Transverse colon (tissue), 4 donors: ENCODE measurements around the gene STK4. TPM values are rescaled to one million over a fixed set of nuclear protein-coding genes. Genes with fewer than 3 reads are reported as not detected.

ENCODE experiments used
- DNase-seq: peaks from one replicate; pipeline ENCODE4 v3.0.0-alpha.2; 2019
- H3K27ac ChIP-seq, 4 donors: fragments of 200-600 bp; sonication (generic); 2 replicates each; pipeline ENCODE4 v1.5.1; 2016 to 2018; ENCODE audit warnings: inconsistent platforms in 4 of 4
- H3K27me3 ChIP-seq: fragments of 200-600 bp; sonication (generic); 2 replicates; pipeline ENCODE4 v1.5.1; 2017; ENCODE audit warnings: inconsistent platforms
- H3K36me3 ChIP-seq, 4 donors: fragments of 200-600 bp; sonication (generic); 2 replicates each; pipeline ENCODE4 v1.5.1; 2017 to 2019; ENCODE audit warnings: inconsistent platforms in 4 of 4
- H3K4me1 ChIP-seq, 4 donors: fragments of 200-600 bp; sonication (generic); 2 replicates each; pipeline ENCODE4 v1.5.1; 2017 to 2020; ENCODE audit warnings: inconsistent platforms in 4 of 4
- H3K4me3 ChIP-seq, 4 donors: fragments of 200-600 bp; sonication (generic); 1 replicate in 1 of 4; 2 replicates in 3 of 4; pipeline versions ENCODE4 v1.5.1 to v1.6.1; 2017 to 2019; ENCODE audit warnings: inconsistent platforms in 4 of 4
- H3K9me3 ChIP-seq, 2 donors: fragments of 200-600 bp; sonication (generic); 2 replicates each; pipeline ENCODE4 v1.5.1; 2017 to 2019; ENCODE audit warnings: inconsistent platforms in 2 of 2
- EP300 ChIP-seq: sonication (generic); formaldehyde crosslinking; IDR thresholded peaks from one replicate; pipeline ENCODE4 v1.6.1; 2017; ENCODE audit warnings: antibody characterized with exemption, low read depth
- POLR2A ChIP-seq: fragments of 450-650 bp; IDR thresholded peaks from one replicate; pipeline ENCODE4 v1.6.1; 2016; ENCODE audit warnings: antibody characterized with exemption, mild to moderate bottlenecking, moderate library complexity
- POLR2AphosphoS5 ChIP-seq, 3 donors: sonication (generic); formaldehyde crosslinking; IDR thresholded peaks; one replicate each; pipeline ENCODE4 v1.6.1; 2016; ENCODE audit warnings: antibody characterized with exemption in 3 of 3
- WGBS, 2 donors: methylation state at CpG; one replicate each; pipeline ENCODE4 v1.1.5; 2018; ENCODE audit warnings: low coverage in 1 of 2; 5-methylcytosine and 5-hydroxymethylcytosine counted together
- in situ Hi-C, 4 donors: fragments of 200-750 bp; cut with MboI; loops; one replicate each; pipeline versions ENCODE4 v1.15.0 to v1.15.1; 2017; ENCODE audit warnings: low sequenced_read_pairs in 3 of 4, low pct_ligation_motif_present in 1 of 4, low pct_unique_long_range_greater_than_20kb in 1 of 4
- intact Hi-C: fragments of 100-400 bp; cut with DNase I; formaldehyde crosslinking; loops from one replicate; pipeline ENCODE4 v1.15.1; 2023; ENCODE audit warnings: low total_unique reads
- total RNA-seq, 4 donors: library from RNA; depleted of rRNA; stranded (reverse); fragments of >200 nt; gene quantifications; one replicate each; pipeline ENCODE4 v1.1.0, GENCODE V29; 2016
- TF ChIP-seq, protein P1 (sequence below), 5 experiments: fragments of 200-600 bp in 3 of 5; fragments of 450-650 bp in 2 of 5; sonication (generic) in 3 of 5; IDR thresholded peaks; 1 replicate in 2 of 5; 2 replicates in 3 of 5; pipeline ENCODE4 v1.5.1; 2016 to 2017; ENCODE audit warnings: antibody characterized with exemption in 5 of 5, inconsistent platforms in 3 of 5, mild to moderate bottlenecking in 2 of 5, moderate library complexity in 1 of 5

The STK4 gene
- total RNA-seq, 4 donors from 2014 or later: 30.3 to 78.1 (median 38.3) TPM

DNA sequence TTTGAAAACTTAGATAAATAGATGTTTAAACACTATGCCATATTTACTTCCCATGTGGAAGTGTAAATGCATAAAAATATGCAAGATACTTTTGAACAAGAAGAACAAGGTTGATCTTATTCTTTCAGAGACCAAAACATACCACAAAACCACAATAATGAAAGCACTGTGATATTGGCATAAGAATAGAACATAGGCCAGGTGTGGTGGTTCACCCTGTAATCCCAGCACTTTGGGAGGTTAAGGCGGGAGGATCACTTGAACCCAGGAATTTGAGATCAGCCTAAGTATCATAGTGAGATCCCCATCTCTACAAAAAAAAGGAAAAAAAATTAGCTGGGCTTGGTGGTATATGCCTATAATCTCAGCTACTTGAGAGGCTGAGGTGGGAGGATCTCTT is 68.1 kb downstream of the STK4 start:
- Histone ChIP-seq H3K4me1 (peaks cover 0 to 20% (median 4%) of the 10 kb centered on the region in 4 donors), H3K27me3 (no peaks in the 10 kb centered on the region), H3K27ac (no peak overlapping the region), H3K4me3 (no peak overlapping the region), H3K36me3 (peaks cover 0 to 5% (median 0%) of the 10 kb centered on the region in 4 donors), H3K9me3 (no peaks in the 10 kb centered on the region)
- DNase-seq: no peak
- in situ Hi-C loops: loop anchor here in 1 of 4 donors (25.0 kb wide), 1 partner anchor 253 kb away; no protein-coding TSS in a partner anchor
- intact Hi-C loops: no loop called here
- TF ChIP-seq EP300 (no peak), POLR2A (no peak), POLR2AphosphoS5 (IDR thresholded peaks at IDR 0.05) (no peak)
- TF ChIP-seq, protein P1, sequence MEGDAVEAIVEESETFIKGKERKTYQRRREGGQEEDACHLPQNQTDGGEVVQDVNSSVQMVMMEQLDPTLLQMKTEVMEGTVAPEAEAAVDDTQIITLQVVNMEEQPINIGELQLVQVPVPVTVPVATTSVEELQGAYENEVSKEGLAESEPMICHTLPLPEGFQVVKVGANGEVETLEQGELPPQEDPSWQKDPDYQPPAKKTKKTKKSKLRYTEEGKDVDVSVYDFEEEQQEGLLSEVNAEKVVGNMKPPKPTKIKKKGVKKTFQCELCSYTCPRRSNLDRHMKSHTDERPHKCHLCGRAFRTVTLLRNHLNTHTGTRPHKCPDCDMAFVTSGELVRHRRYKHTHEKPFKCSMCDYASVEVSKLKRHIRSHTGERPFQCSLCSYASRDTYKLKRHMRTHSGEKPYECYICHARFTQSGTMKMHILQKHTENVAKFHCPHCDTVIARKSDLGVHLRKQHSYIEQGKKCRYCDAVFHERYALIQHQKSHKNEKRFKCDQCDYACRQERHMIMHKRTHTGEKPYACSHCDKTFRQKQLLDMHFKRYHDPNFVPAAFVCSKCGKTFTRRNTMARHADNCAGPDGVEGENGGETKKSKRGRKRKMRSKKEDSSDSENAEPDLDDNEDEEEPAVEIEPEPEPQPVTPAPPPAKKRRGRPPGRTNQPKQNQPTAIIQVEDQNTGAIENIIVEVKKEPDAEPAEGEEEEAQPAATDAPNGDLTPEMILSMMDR (IDR thresholded peaks at IDR 0.05): no peak
- WGBS, 2 donors: 96% methylated on average over 1 of the region's 1 CpG; no CpG with 5 or more reads in 1 of the 2 donors

DNA sequence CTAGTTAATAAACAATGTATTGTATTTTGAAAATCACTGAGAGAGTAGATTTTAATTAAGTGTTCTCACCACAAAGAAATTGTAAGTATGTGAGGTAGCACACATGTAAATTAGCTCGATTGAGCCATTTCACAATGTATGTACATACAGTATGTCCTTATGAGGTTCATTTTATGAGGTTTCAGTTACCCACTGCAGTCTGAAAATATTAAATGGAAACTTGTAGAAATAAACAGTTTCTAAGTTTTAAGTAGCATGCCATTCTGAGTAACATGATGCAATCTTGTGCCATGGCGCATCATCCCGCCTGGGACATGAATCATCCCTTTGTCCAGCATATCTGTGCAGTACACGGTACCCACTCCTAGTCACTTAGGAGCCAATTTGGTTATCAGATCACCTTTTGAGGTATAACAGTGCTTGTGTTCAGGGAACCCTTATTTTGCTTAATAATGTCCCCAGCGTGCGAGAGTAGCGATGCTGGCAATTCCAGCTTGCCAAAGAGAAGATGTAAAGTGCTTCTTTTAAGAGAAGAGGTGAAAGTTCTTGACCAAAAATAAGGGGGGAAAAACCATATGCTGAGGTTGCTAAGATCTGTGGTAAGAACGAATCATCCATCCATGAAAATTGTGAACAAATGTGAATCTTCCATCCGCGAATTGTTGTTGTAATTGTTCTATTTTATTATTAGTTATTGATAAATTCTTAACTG is 69.9 kb downstream of the STK4 start:
- TF ChIP-seq POLR2AphosphoS5 (IDR thresholded peaks at IDR 0.05) (no peak), POLR2A (no peak), EP300 (no peak)
- TF ChIP-seq, protein P1 (IDR thresholded peaks at IDR 0.05): no peak
- WGBS, 2 donors: 85 to 90% methylated on average over 7 to 10 of the region's 10 CpGs
- H3K27ac ChIP-seq: no peak overlapping the region
- no peak for DNase-seq
- peaks cover 0 to 34% (median 6%) of the 10 kb centered on the region in 4 donors for H3K4me1 ChIP-seq
- H3K9me3 ChIP-seq: no peaks in the 10 kb centered on the region
- no peak overlapping the region for H3K4me3 ChIP-seq
- H3K36me3 ChIP-seq: no peaks in the 10 kb centered on the region
- no peaks in the 10 kb centered on the region for H3K27me3 ChIP-seq
- in situ Hi-C loops: loop anchor here in 1 of 4 donors (25.0 kb wide), 1 partner anchor 251 kb away; no protein-coding TSS in a partner anchor
- intact Hi-C loops: no loop called here

DNA sequence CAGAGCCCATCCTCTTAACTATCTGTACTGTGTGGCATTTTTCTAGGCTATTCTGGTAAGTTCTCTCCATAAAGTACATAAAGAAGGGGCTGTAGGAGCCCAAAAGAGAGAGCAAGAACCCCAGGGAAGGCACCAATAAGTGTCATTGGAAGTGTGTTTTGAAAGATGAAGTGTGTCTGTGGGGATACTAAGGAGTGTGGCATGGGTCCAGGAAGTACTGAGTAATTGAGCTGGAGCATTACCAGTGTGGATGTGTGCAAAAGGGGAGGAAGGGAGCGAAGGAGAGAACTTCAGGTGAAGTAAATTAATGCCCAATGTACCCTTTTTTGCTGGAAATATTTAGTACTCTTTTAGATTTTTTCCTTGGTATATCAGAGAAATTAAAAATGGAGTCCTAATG is 70.7 kb downstream of the STK4 start:
- H3K9me3 ChIP-seq: no peaks in the 10 kb centered on the region
- intact Hi-C loops: no loop called here
- H3K36me3 ChIP-seq: no peaks in the 10 kb centered on the region
- in situ Hi-C loops: loop anchor here in 1 of 4 donors (25.0 kb wide), 1 partner anchor 250 kb away; no protein-coding TSS in a partner anchor
- no peak for TF ChIP-seq POLR2AphosphoS5 (IDR thresholded peaks at IDR 0.05)
- TF ChIP-seq POLR2A: no peak
- TF ChIP-seq EP300: no peak
- TF ChIP-seq, protein P1 (IDR thresholded peaks at IDR 0.05): no peak
- no peaks in the 10 kb centered on the region for H3K27me3 ChIP-seq
- DNase-seq: no peak
- WGBS, 2 donors: 75 to 86% methylated on average over 1 of the region's 1 CpG
- H3K27ac ChIP-seq: peak overlapping the region in 1 of 4 donors; percentile 17
- H3K4me1 ChIP-seq: peaks cover 0 to 42% (median 10%) of the 10 kb centered on the region in 4 donors
- no peak overlapping the region for H3K4me3 ChIP-seq

DNA sequence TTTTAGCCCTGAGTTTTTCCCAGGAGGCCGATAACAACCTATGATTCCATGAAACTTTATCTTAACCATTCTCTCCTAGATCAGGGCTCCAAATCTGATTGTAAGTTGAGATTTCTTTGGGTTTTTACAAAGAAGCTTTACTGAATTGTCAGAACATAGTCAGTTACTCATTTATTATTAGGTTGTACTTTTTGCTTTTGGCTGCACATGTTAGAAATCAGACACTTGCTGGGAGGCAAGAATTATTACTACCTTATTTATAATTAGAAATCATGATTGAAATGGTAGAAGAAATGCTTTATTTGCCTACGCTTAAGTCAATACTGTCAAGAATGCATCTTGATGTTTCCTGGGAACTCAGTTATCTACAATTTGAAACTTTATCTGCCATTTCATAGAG is 71.3 kb downstream of the STK4 start:
- H3K4me1 ChIP-seq: peaks cover 3 to 46% (median 11%) of the 10 kb centered on the region in 4 donors
- TF ChIP-seq EP300 (no peak), POLR2AphosphoS5 (IDR thresholded peaks at IDR 0.05) (no peak), POLR2A (no peak)
- TF ChIP-seq, protein P1 (IDR thresholded peaks at IDR 0.05): no peak
- H3K27me3 ChIP-seq: no peaks in the 10 kb centered on the region
- 92 to 95% methylated on average over 2 of the region's 2 CpGs for WGBS, 2 donors
- H3K4me3 ChIP-seq: no peak overlapping the region
- no peaks in the 10 kb centered on the region for H3K9me3 ChIP-seq
- in situ Hi-C loops: loop anchor here in 1 of 4 donors (25.0 kb wide), 1 partner anchor 250 kb away; no protein-coding TSS in a partner anchor
- H3K36me3 ChIP-seq: no peaks in the 10 kb centered on the region
- no peak overlapping the region for H3K27ac ChIP-seq
- DNase-seq: no peak
- intact Hi-C loops: no loop called here
